NCI-H2227 (cell line): Measurements from ENCODE around the gene KDM4B.

Experiments used
- DNase-seq: peaks from one replicate; lab custom pipeline; 2025; ENCODE audit not compliant: unreplicated experiment; lab: John Stamatoyannopoulos, UW

The KDM4B gene

GRCh38 chr19:5132206-5132560 lies 163.3 kb downstream of the KDM4B start:
- peak; percentile 83 for DNase-seq

- no peak for DNase-seq
Measured at GRCh38 chr19:5132698-5133651, 164.1 kb downstream of the KDM4B start.

GRCh38 chr19:5133986-5134595 lies 165.2 kb downstream of the KDM4B start:
- no peak for DNase-seq

GRCh38 chr19:5134691-5135090 lies 165.8 kb downstream of the KDM4B start:
- DNase-seq = no peak

GRCh38 chr19:5136073-5136855 lies 167.4 kb downstream of the KDM4B start:
- no peak for DNase-seq

- no peak for DNase-seq
Measured at GRCh38 chr19:5137114-5137513, 168.2 kb downstream of the KDM4B start.

GRCh38 chr19:5137571-5138124 lies 168.7 kb downstream of the KDM4B start:
- no peak for DNase-seq

GRCh38 chr19:5138606-5139582 lies 170.0 kb downstream of the KDM4B start:
- no peak for DNase-seq

- no peak for DNase-seq
Measured at GRCh38 chr19:5139583-5140325, 170.8 kb downstream of the KDM4B start.

- no peak for DNase-seq
Measured at GRCh38 chr19:5141129-5141849, 172.4 kb downstream of the KDM4B start.

- DNase-seq = no peak
Measured at GRCh38 chr19:5141850-5142724, 173.2 kb downstream of the KDM4B start.

- no peak for DNase-seq
Measured at GRCh38 chr19:5142725-5143097, 173.8 kb downstream of the KDM4B start.

- no peak for DNase-seq
Measured at GRCh38 chr19:5143471-5144411, 174.8 kb downstream of the KDM4B start.

- no peak for DNase-seq
Measured at GRCh38 chr19:5144545-5145179, 175.7 kb downstream of the KDM4B start.

- no peak for DNase-seq
Measured at GRCh38 chr19:5145521-5146511, 176.9 kb downstream of the KDM4B start.
